K562 (cell line): ENCODE data around the gene APOM. TPM values are rescaled to one million over a fixed set of nuclear protein-coding genes. Genes with fewer than 3 reads are reported as not detected.

Source experiments
- BACH1 ChIP-seq: fragments of 200-800 bp; sonication (Bioruptor generic); IDR thresholded peaks from 2 replicates; pipeline ENCODE4 v1.6.1; 2016; ENCODE audit warnings: missing genetic modification characterization, missing compliant biosample characterization
- FOXK1 ChIP-seq: sonication (generic); formaldehyde crosslinking; IDR thresholded peaks from 2 replicates; pipeline ENCODE4 v1.8.0; 2022; ENCODE audit warnings: missing genetic modification reagents, mild to moderate bottlenecking, borderline replicate concordance
- FOXM1 ChIP-seq, 2 experiments: fragments of 450-650 bp in 1 of 2; sonication (generic) in 1 of 2; formaldehyde crosslinking in 1 of 2; IDR thresholded peaks; 2 replicates each; pipeline versions ENCODE4 v1.6.1 to v1.9.0; 2017 to 2022; ENCODE audit warnings: low read depth in 2 of 2, mild to moderate bottlenecking in 2 of 2, missing genetic modification reagents in 1 of 2, moderate library complexity in 1 of 2
- MBD2 ChIP-seq: sonication (generic); IDR thresholded peaks from 2 replicates; pipeline ENCODE4 v1.6.1; 2016; ENCODE audit warnings: low read depth, borderline replicate concordance
- RAD21 ChIP-seq, 2 experiments: fragments of 250-450 bp in 1 of 2; fragments of 450-650 bp in 1 of 2; sonication (Bioruptor Pico) in 1 of 2; formaldehyde crosslinking in 1 of 2; IDR thresholded peaks in 1 of 2; conservative IDR thresholded peaks in 1 of 2; 2 replicates each; pipeline versions ENCODE4 v1.4.0 to v1.8.0; 2020 to 2022; ENCODE audit warnings: mild to moderate bottlenecking in 2 of 2, moderate library complexity in 1 of 2
- RB1 ChIP-seq: fragments of 450-650 bp; IDR thresholded peaks from 2 replicates; pipeline ENCODE4 v1.6.1; 2017; ENCODE audit warnings: low read depth, mild to moderate bottlenecking
- SMAD4 ChIP-seq: fragments of 250-450 bp; sonication (Bioruptor Pico); conservative IDR thresholded peaks from 2 replicates; pipeline ENCODE4 v1.8.0; 2021; ENCODE audit warnings: inconsistent platforms, mild to moderate bottlenecking, moderate library complexity
- SMC3 ChIP-seq: conservative IDR thresholded peaks from 2 replicates; pipeline ENCODE4 v1.6.1; 2011; ENCODE audit warnings: low read depth, low read length, improper control_type of control experiment; ENCODE audit not compliant: insufficient read depth
- YY1 ChIP-seq, 3 experiments: IDR thresholded peaks; 2 replicates each; pipeline ENCODE4 v1.6.1; 2011; ENCODE audit warnings: low read length in 2 of 3, mild to moderate bottlenecking in 2 of 3, moderate library complexity in 2 of 3, borderline replicate concordance in 1 of 3, control low read depth in 1 of 3, low read depth in 1 of 3; ENCODE audit not compliant: insufficient read depth in 3 of 3, insufficient replicate concordance in 2 of 3, control insufficient read depth in 1 of 3, insufficient read length in 1 of 3; ENCODE audit errors: extremely low read depth in 1 of 3
- ZNF12 ChIP-seq: sonication (generic); formaldehyde crosslinking; IDR thresholded peaks from 2 replicates; pipeline ENCODE4 v1.4.0; 2020; ENCODE audit warnings: mild to moderate bottlenecking, missing genetic modification reagents
- polyA plus RNA-seq, 8 experiments: library from polyadenylated mRNA; depleted of rRNA in 4 of 8; stranded (reverse) in 5 of 8; unstranded in 3 of 8; fragments of >200 nt; fragmentation: Nextera tagmentation in 2 of 8; fragmentation: Illumina TruSeq in 1 of 8; extraction: Ambion mirVana in 2 of 8; extraction: Trizol in 1 of 8; gene quantifications; 2 replicates each; pipeline versions ENCODE4 v1.2.1 to v1.2.3, GENCODE V29; 2011 to 2014; ENCODE audit warnings: inconsistent platforms in 1 of 8, missing spikeins in 1 of 8
- total RNA-seq, 7 experiments: library from RNA; depleted of rRNA in 6 of 7; stranded (reverse); fragments of >200 nt in 6 of 7; fragmentation: Illumina TruSeq in 2 of 7; extraction: Trizol in 2 of 7; gene quantifications; 2 replicates each; pipeline versions ENCODE4 v1.2.1 to v1.2.3, GENCODE V29; 2011 to 2021; ENCODE audit warnings: low replicate concordance in 1 of 7
- TF ChIP-seq, protein P1 (sequence below): IDR thresholded peaks from 2 replicates; pipeline ENCODE4 v1.6.1; 2014; ENCODE audit warnings: antibody characterized with exemption
- TF ChIP-seq, protein P2 (sequence below): fragments of 450-650 bp; IDR thresholded peaks from 2 replicates; pipeline ENCODE4 v1.7.1; 2018; ENCODE audit warnings: mild to moderate bottlenecking, low read depth; ENCODE audit not compliant: partially characterized antibody
- TF ChIP-seq, protein P3 (sequence below), 3 experiments: fragments of 200-800 bp in 1 of 3; sonication (Bioruptor generic) in 1 of 3; sonication (generic) in 1 of 3; formaldehyde crosslinking in 1 of 3; IDR thresholded peaks; 2 replicates each; pipeline versions ENCODE4 v1.6.1 to v1.8.0; 2016 to 2022; ENCODE audit warnings: mild to moderate bottlenecking in 2 of 3, missing compliant biosample characterization in 2 of 3, missing genetic modification characterization in 2 of 3, missing genetic modification reagents in 1 of 3

APOM gene
- total and polyA plus RNA-seq, 9 of the 15 experiments (the other 6 are each of a cell fraction or from before 2014, with no cell fraction given) = 5.7 to 24.3 (median 10.4) TPM

DNA sequence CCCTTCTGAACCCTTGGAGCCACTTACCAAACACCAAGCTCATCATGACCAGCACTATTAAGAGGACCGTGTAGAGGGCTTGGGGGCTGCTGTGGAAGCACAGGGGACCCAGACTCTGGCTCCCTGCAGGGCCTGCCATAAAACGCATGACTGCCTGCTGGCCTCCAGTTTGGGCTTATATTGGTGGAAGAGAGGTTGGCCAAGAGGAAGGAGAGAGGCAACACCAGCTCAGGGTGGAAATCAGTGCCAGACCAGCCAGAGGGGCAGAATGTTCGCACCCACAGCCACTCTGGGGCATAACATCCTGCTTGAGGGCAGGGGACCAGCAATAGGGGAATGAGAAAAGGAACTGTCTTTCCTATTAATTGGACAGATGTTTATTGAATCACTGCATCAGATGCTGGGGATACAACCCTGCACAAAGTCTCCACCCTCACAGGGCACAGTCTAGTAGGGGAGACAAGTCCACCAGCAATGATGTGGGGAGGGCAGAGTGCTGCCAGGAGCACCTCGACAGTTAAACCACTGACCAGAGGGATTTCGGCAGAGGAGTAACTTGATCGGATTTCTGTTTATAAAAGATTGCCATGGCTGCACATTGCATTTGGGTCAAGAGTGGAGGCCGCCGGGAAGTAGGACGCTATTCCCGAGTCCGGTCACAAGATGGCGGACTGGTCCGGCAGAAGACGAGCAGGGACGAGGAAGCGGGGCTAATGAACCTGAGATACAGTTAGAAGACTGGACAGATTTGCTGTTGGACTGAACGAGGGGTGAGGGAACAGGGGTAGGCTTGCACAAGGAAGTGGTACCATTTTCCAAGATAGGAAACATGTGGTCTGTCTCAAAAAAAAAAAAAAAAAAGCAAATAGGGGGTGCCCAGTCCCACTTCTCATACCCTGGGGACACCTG, 24.8 kb downstream of the APOM start, which contains the start of gene LY6G5C (continued):
- peak; percentile 99 to 100 for TF ChIP-seq RAD21 (CRISPR knock-in tag; conservative IDR thresholded peaks at IDR 0.05 in 1 of 2, IDR thresholded peaks at IDR 0.05 in 1 of 2)
- peak; percentile 49 to 84 (median 80) for TF ChIP-seq YY1 (IDR thresholded peaks at IDR 0.05; ENCODE audit: borderline replicate concordance in 1 of 3, control insufficient read depth in 1 of 3, extremely low read depth in 1 of 3, insufficient read depth in 3 of 3, insufficient read length in 1 of 3, insufficient replicate concordance in 2 of 3, low read depth in 1 of 3, low read length in 2 of 3)
- peak; percentile 98 for TF ChIP-seq SMC3
- TF ChIP-seq, protein P1, sequence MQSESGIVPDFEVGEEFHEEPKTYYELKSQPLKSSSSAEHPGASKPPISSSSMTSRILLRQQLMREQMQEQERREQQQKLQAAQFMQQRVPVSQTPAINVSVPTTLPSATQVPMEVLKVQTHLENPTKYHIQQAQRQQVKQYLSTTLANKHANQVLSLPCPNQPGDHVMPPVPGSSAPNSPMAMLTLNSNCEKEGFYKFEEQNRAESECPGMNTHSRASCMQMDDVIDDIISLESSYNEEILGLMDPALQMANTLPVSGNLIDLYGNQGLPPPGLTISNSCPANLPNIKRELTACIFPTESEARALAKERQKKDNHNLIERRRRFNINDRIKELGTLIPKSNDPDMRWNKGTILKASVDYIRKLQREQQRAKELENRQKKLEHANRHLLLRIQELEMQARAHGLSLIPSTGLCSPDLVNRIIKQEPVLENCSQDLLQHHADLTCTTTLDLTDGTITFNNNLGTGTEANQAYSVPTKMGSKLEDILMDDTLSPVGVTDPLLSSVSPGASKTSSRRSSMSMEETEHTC = no peak
- TF ChIP-seq BACH1 (tag) = no peak
- no peak; the same call in 1 of the 2 replicates for TF ChIP-seq MBD2
- TF ChIP-seq ZNF12 = peak; percentile 16; the same call in 1 of the 2 replicates
- peak; percentile 84; the same call in 1 of the 2 replicates for TF ChIP-seq RB1
- no peak for TF ChIP-seq FOXM1 (IDR thresholded peaks at IDR 0.05; ENCODE audit: low read depth)
- TF ChIP-seq FOXM1 (CRISPR knock-in tag; IDR thresholded peaks at IDR 0.05; ENCODE audit: low read depth) = no peak
- TF ChIP-seq, protein P2, sequence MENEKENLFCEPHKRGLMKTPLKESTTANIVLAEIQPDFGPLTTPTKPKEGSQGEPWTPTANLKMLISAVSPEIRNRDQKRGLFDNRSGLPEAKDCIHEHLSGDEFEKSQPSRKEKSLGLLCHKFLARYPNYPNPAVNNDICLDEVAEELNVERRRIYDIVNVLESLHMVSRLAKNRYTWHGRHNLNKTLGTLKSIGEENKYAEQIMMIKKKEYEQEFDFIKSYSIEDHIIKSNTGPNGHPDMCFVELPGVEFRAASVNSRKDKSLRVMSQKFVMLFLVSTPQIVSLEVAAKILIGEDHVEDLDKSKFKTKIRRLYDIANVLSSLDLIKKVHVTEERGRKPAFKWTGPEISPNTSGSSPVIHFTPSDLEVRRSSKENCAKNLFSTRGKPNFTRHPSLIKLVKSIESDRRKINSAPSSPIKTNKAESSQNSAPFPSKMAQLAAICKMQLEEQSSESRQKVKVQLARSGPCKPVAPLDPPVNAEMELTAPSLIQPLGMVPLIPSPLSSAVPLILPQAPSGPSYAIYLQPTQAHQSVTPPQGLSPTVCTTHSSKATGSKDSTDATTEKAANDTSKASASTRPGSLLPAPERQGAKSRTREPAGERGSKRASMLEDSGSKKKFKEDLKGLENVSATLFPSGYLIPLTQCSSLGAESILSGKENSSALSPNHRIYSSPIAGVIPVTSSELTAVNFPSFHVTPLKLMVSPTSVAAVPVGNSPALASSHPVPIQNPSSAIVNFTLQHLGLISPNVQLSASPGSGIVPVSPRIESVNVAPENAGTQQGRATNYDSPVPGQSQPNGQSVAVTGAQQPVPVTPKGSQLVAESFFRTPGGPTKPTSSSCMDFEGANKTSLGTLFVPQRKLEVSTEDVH = peak; percentile 30
- TF ChIP-seq SMAD4 = peak; percentile 18; the same call in 1 of the 2 replicates
- TF ChIP-seq FOXK1 (CRISPR knock-in tag) = 0 out of 2 replicates have a peak, but pooled peaks have one; percentile 58
- TF ChIP-seq, protein P3, sequence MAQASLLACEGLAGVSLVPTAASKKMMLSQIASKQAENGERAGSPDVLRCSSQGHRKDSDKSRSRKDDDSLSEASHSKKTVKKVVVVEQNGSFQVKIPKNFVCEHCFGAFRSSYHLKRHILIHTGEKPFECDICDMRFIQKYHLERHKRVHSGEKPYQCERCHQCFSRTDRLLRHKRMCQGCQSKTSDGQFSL (CRISPR knock-in tag; IDR thresholded peaks at IDR 0.05) = peak; percentile 69; the same call in 1 of the 2 replicates
- TF ChIP-seq, protein P3 (tag; IDR thresholded peaks at IDR 0.05) = no peak
